NCI-H1417 (cell line): ENCODE results near the gene ADRA1B.

ENCODE experiments used
- DNase-seq, 3 experiments: peaks; one replicate each; lab custom pipeline; 2025; lab: John Stamatoyannopoulos, UW

Gene ADRA1B

GRCh38 chr5:159928122-159928909, 12.0 kb downstream of the ADRA1B start:
- DNase-seq = no peak

- no peak for DNase-seq
These were observed 12.9 kb downstream of the ADRA1B start for GRCh38 chr5:159929176-159929575.

DNA sequence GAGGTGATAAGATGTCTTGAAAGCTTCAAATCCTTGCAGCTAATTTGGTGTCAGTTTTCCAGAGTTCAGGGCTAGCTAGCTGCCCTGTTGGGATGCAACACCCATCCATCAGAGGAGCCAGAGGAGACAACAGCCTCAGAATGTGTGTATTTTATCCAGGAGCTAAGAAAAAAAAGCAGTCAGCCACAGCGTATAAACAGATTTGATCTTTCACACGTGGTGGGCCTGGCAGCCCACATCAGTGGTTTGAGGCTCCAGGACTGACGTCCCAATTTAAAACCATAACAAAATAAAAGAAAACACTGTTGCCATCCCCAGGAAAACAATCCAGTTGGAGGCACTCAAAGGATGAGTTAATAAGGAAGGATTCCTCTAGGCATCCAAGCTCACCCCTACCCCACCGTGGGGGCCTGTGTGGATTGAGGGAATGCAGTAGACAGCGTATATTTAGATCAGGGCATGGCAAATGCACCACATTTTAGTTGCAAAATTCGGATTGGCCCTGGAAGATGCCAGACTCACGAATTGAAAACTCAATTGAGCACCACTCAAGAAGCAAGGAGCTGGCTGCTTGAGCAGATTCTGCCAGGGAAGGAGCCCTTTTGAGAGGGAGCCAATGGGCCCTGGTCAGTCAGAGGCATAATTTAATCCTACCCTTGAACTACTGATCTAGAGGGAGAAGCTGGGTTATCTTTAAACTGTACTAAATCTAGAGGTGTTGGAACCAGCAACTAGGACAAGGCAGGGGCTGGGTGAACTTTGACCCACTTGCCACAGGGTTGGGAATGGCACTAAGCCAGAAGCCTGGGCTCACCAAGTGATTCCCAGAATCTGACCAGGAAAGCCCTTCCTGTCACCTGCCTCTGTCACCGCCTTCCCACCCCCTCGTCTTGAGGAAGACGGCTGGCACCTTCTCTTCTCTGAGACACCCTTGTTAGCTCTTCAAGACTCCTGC, 17.5 kb downstream of the ADRA1B start:
- no peak for DNase-seq

- peak in 1 of 3 experiments; percentile 8 for DNase-seq
These were observed 19.7 kb downstream of the ADRA1B start for GRCh38 chr5:159935946-159936345.

DNA sequence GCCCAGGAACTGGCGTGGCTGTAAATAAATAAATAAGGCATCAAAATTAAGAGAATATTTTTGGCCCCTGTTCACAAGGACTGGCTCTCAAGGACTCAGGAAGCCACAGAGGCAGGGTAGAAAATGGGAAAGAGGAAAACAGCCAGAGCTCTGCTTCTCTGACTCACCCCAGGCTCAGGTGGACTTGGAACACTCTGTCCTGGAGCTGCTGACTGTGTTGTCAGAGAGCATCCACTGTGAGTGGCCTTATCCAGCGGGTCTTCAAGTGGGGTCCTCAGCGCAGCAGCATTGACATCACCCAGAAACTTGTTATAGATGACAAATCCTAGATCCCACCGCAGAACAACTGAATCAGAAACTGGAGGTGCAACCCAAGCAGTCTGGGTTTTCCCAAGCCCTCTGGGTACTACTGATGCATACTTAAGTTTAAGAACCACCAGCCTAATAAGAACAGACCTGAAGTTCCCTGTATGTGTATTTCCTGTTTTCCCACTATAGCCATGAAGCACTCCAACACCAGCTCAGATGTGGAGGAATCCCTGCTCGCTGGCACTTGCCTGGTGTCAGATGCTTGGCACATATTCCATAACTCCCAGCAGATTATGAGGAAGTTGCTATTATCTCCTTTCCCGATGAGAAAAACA, 20.5 kb downstream of the ADRA1B start:
- DNase-seq = no peak

DNA sequence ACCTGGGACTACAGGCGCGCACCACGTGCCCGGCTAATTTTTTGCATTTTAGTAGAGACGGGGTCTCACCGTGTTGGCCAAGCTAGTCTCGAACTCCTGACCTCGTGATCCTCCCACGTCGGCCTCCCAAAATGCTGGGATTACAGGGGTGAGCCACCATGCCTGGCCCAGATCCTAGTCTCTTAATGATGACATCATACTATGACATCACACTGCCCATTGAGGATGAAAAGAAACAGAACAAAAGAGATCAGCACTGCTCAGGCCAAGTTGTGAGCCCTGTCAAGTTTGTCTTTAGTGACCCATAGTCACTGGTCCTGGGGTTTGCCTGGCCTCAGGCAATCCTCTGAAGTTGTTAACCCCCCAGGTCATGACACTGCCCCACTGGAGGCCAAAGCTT, 21.3 kb downstream of the ADRA1B start:
- no peak for DNase-seq

DNA sequence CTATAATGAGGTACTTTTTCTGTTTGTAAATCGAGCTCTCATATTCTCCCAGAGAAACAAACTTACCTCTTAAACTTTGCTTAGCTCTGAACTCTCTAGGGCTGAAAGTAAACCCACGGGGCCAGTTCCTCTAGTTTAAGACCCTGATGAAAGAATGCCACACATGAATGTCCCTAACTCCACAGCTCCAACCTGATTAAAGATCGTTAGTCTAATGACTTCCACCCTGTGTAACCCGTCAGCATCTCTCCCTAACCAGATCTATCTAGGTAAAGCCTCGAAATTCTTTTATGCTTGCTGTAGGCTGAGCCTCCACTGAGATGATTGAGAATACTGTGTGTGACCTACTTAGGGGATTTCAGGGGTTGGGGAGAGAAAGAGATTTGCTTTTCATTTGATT, 27.0 kb downstream of the ADRA1B start:
- DNase-seq = peak in 1 of 3 experiments; percentile 9

- DNase-seq = peak in 1 of 3 experiments; percentile 72
These were observed 27.8 kb downstream of the ADRA1B start for GRCh38 chr5:159944056-159944600.

- no peak for DNase-seq
These were observed 29.1 kb downstream of the ADRA1B start for GRCh38 chr5:159945359-159945758.

- no peak for DNase-seq
These were observed 31.6 kb downstream of the ADRA1B start for GRCh38 chr5:159947708-159948358.

GRCh38 chr5:159951387-159951786, 35.1 kb downstream of the ADRA1B start:
- DNase-seq = no peak

DNA sequence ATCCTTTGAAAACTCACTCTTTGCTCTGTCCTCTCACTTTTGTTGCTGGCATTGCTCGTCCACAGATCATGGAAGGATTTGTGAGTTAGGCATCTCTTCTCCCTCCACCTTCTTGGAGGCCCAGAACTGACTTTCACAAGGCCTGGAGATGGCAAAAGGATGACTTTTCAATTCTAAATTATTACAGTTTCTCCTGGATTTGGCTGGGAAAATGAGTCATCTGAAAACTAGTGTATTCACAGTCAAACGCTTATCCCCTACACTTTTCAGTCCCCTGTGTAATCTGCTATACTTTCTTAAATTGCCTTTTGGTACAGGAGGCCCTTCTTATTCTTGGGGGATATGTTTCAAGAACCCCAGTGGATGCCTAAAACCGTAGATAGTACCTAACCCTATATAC, 35.6 kb downstream of the ADRA1B start:
- DNase-seq = no peak

- DNase-seq = no peak
These were observed 37.3 kb downstream of the ADRA1B start for GRCh38 chr5:159953609-159954008.

GRCh38 chr5:159955056-159955624, 38.9 kb downstream of the ADRA1B start:
- DNase-seq = no peak

- DNase-seq = no peak
These were observed 39.8 kb downstream of the ADRA1B start for GRCh38 chr5:159956074-159956473.

DNA sequence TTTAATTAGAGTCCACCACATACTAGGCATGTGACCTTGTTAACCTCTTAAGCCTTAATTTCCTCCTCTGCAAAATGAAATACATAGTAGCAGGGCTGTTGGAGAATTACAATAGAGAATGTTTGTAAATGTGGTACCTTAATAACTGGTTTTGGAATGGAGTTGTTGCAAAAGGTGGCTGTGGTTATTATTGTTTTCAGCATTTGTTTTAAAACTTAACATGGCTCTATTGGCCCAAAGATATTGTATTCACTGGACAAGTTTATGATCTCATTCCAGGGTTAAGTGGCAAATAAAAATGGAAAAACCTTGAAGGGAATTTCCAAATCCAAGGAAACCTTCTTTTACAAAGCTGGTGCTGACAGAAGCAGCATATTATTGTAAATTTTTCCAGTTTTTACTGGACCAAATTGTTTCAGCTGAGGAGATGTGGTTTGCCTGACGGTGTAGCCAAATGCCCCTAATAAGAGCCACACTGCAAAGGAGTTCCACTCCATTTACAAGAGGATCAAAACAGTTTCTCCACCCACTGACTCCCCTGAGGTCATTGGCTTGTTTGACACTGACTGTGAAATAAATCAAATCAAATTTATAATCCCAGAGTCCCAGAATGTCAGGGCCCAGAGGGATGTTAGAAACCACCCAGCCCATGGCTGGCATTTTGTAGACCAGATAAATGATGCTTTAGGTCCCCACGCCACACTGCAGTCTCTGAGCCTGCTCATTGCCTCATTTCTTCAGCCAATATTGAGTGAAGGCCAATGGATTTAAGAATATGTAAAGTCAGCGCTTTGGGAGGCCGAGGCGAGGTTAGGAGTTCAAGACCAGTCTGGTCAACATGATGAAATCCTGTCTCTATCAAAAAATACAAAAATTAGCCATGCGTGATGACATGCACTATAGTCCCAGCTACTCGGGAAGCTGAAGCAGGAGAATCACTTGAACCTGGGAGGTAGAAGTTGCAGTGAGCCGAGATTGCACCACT, 45.2 kb downstream of the ADRA1B start:
- DNase-seq = no peak

DNA sequence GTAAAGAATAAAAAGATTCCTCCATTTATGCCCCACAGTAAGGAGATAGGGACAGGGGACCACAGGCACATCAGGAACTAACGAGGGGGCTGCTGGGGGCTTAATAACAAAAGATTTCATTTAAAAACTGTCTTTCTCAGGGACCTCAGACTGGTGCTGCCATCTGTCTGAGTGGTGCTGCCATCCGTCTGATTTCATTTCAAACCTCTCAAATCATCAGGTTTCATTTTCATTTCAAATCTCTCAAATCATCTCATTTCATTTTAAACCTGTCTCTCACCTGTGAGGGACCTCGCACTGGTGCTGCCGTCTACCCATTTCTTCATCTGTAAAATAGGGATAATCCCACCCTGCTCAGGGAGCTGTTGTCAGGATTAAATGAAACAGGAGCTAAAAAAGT, 45.9 kb downstream of the ADRA1B start:
- DNase-seq = no peak

- DNase-seq = no peak
These were observed 47.7 kb downstream of the ADRA1B start for GRCh38 chr5:159963935-159964334.

GRCh38 chr5:159965031-159965837, 49.0 kb downstream of the ADRA1B start:
- peak in 1 of 3 experiments; percentile 8 for DNase-seq
